OCI-LY1 (cell line): Measurements from ENCODE around the gene PCDHGB4.

Experiments
- H2AFZ ChIP-seq: fragments of 200-600 bp; sonication (generic), shearing (Covaris generic); 2 replicates; pipeline ENCODE4 v1.6.0; 2014; ENCODE audit warnings: antibody characterized with exemption, mild to moderate bottlenecking, low read length
- H3F3A ChIP-seq: fragments of 200-600 bp; sonication (generic), shearing (Covaris generic); 2 replicates; pipeline ENCODE4 v1.6.0; 2014; ENCODE audit warnings: mild to moderate bottlenecking, antibody characterized with exemption, low read length, moderate library complexity; ENCODE audit not compliant: insufficient read depth
- H3K27ac ChIP-seq: fragments of 200-600 bp; sonication (generic); 2 replicates; pipeline ENCODE4 v1.5.1; 2014; ENCODE audit warnings: low read length, mixed run types, mild to moderate bottlenecking, low read depth; ENCODE audit not compliant: poor library complexity, severe bottlenecking
- H3K27me3 ChIP-seq: fragments of 200-600 bp; sonication (generic); 2 replicates; pipeline ENCODE4 v1.6.0; 2014; ENCODE audit warnings: antibody characterized with exemption, mild to moderate bottlenecking, low read length, moderate library complexity; ENCODE audit not compliant: insufficient read depth
- H3K36me3 ChIP-seq: fragments of 200-600 bp; sonication (generic); 2 replicates; pipeline ENCODE4 v1.6.1; 2014; ENCODE audit warnings: mild to moderate bottlenecking, antibody characterized with exemption, low read length, moderate library complexity, mixed read lengths; ENCODE audit not compliant: insufficient read depth
- H3K4me1 ChIP-seq: fragments of 200-600 bp; sonication (generic); 2 replicates; pipeline ENCODE4 v1.5.1; 2014; ENCODE audit warnings: mild to moderate bottlenecking, low read length, moderate library complexity; ENCODE audit not compliant: insufficient read depth, severe bottlenecking
- H3K4me2 ChIP-seq: fragments of 200-600 bp; sonication (generic), shearing (Covaris generic); 2 replicates; pipeline ENCODE4 v1.6.1; 2014; ENCODE audit warnings: low read length
- H3K4me3 ChIP-seq: fragments of 200-600 bp; sonication (generic); 2 replicates; pipeline ENCODE4 v1.5.1; 2014; ENCODE audit warnings: low read length, low read depth, mild to moderate bottlenecking, mixed read lengths; ENCODE audit not compliant: poor library complexity, severe bottlenecking
- H3K79me2 ChIP-seq: fragments of 200-600 bp; shearing (Covaris generic); 2 replicates; pipeline ENCODE4 v1.6.1; 2016; ENCODE audit warnings: mixed run types, low read length, mixed read lengths; ENCODE audit not compliant: insufficient read depth
- H3K9ac ChIP-seq: fragments of 200-600 bp; sonication (generic), shearing (Covaris generic); 2 replicates; pipeline ENCODE4 v1.6.1; 2014; ENCODE audit warnings: mild to moderate bottlenecking, low read length, mixed read lengths
- H3K9me2 ChIP-seq: fragments of 200-600 bp; sonication (generic), shearing (Covaris generic); 2 replicates; pipeline ENCODE4 v1.6.1; 2014; ENCODE audit warnings: low read depth, mild to moderate bottlenecking, low read length, mixed read lengths
- H3K9me3 ChIP-seq: fragments of 200-600 bp; shearing (Covaris generic); 2 replicates; pipeline ENCODE4 v1.6.1; 2014; ENCODE audit warnings: low read length, mixed read lengths
- H4K20me1 ChIP-seq: fragments of 200-600 bp; sonication (generic), shearing (Covaris generic); 2 replicates; pipeline ENCODE4 v1.6.0; 2016; ENCODE audit warnings: mild to moderate bottlenecking, low read length; ENCODE audit not compliant: insufficient read depth
- EZH2 ChIP-seq: fragments of 200-600 bp; sonication (generic), shearing (Covaris generic); IDR thresholded peaks from 2 replicates; pipeline ENCODE4 v1.8.0; 2017; ENCODE audit warnings: borderline replicate concordance, mixed run types, mild to moderate bottlenecking, antibody characterized with exemption, low read length, moderate library complexity, mixed read lengths
- TF ChIP-seq, protein P1 (sequence below): fragments of 200-600 bp; sonication (generic), shearing (Covaris generic); IDR thresholded peaks from 2 replicates; pipeline ENCODE4 v1.5.1; 2017; ENCODE audit warnings: mild to moderate bottlenecking, antibody characterized with exemption, low read length, moderate library complexity, mixed read lengths

PCDHGB4 gene

GRCh38 chr5:141382469-141383294 lies 4.8 kb upstream of the PCDHGB4 start, which contains the start of gene PCDHGA7:
TSS of gene PCDHGA7 (plus strand) at chr5:141382742. CDS start at chr5:141382900, 158 bp downstream.
- no peak for TF ChIP-seq EZH2
- TF ChIP-seq, protein P1, sequence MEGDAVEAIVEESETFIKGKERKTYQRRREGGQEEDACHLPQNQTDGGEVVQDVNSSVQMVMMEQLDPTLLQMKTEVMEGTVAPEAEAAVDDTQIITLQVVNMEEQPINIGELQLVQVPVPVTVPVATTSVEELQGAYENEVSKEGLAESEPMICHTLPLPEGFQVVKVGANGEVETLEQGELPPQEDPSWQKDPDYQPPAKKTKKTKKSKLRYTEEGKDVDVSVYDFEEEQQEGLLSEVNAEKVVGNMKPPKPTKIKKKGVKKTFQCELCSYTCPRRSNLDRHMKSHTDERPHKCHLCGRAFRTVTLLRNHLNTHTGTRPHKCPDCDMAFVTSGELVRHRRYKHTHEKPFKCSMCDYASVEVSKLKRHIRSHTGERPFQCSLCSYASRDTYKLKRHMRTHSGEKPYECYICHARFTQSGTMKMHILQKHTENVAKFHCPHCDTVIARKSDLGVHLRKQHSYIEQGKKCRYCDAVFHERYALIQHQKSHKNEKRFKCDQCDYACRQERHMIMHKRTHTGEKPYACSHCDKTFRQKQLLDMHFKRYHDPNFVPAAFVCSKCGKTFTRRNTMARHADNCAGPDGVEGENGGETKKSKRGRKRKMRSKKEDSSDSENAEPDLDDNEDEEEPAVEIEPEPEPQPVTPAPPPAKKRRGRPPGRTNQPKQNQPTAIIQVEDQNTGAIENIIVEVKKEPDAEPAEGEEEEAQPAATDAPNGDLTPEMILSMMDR: no peak
- H3K79me2 ChIP-seq: no peaks in the 10 kb centered on the region
- H3K27ac ChIP-seq: no peak within 1 kb of the TSS
- H3K4me3 ChIP-seq: no peak within 1 kb of the TSS
- H4K20me1 ChIP-seq: no peaks in the 10 kb centered on the region
- no peaks in the 10 kb centered on the region for H3K36me3 ChIP-seq
- H3K9ac ChIP-seq: no peak within 1 kb of the TSS
- no peaks in the 10 kb centered on the region for H3K4me1 ChIP-seq
- no peaks in the 10 kb centered on the region for H3K9me2 ChIP-seq
- no peaks in the 10 kb centered on the region for H3K27me3 ChIP-seq
- H3K4me2 ChIP-seq: no peak within 1 kb of the TSS
- H2AFZ ChIP-seq: no peak within 1 kb of the TSS
- peaks cover 9% of the 10 kb centered on the region for H3K9me3 ChIP-seq
- H3F3A ChIP-seq: no peaks in the 10 kb centered on the region

GRCh38 chr5:141383345-141383744 lies 4.2 kb upstream of the PCDHGB4 start:
- Histone ChIP-seq H3K9ac (no peak overlapping the region), H3K36me3 (no peaks in the 10 kb centered on the region), H4K20me1 (no peaks in the 10 kb centered on the region), H3F3A (no peaks in the 10 kb centered on the region), H3K27ac (no peak overlapping the region), H3K9me3 (peaks cover 9% of the 10 kb centered on the region), H3K79me2 (no peaks in the 10 kb centered on the region), H3K4me3 (no peak overlapping the region), H3K9me2 (no peaks in the 10 kb centered on the region), H3K4me2 (no peak overlapping the region), H3K4me1 (no peaks in the 10 kb centered on the region), H2AFZ (no peak overlapping the region), H3K27me3 (no peaks in the 10 kb centered on the region)
- no peak for TF ChIP-seq EZH2
- TF ChIP-seq, protein P1: no peak

DNA sequence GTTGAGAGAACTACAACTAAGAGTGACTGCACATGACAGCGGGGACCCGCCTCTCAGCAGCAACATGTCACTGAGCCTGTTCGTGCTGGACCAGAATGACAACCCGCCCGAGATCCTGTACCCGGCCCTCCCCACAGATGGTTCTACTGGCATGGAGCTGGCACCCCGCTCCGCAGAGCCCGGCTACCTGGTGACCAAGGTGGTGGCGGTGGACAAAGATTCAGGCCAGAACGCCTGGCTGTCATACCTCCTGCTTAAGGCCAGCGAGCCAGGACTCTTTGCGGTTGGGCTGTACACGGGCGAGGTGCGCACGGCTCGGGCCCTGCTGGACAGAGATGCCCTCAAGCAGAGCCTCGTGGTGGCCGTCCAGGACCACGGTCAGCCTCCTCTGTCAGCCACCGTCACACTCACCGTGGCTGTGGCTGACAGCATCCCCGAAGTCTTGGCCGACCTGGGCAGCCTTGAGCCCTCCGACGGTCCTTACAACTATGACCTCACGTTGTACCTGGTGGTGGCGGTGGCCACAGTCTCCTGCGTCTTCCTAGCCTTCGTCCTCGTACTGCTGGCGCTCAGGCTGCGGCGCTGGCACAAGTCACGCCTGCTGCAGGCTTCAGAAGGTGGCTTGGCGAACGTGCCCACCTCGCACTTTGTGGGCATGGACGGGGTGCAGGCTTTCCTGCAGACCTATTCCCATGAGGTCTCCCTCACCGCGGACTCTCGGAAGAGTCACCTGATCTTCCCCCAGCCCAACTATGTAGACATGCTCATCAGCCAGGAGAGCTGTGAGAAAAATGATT lies 2.8 kb upstream of the PCDHGB4 start:
- no peak overlapping the region for H3K9ac ChIP-seq
- no peaks in the 10 kb centered on the region for H4K20me1 ChIP-seq
- H3K4me2 ChIP-seq: no peak overlapping the region
- no peaks in the 10 kb centered on the region for H3F3A ChIP-seq
- no peak overlapping the region for H3K4me3 ChIP-seq
- H3K27ac ChIP-seq: no peak overlapping the region
- H3K4me1 ChIP-seq: no peaks in the 10 kb centered on the region
- TF ChIP-seq, protein P1: no peak
- no peak for TF ChIP-seq EZH2
- no peaks in the 10 kb centered on the region for H3K79me2 ChIP-seq
- no peaks in the 10 kb centered on the region for H3K27me3 ChIP-seq
- H3K9me2 ChIP-seq: no peaks in the 10 kb centered on the region
- peaks cover 12% of the 10 kb centered on the region for H3K9me3 ChIP-seq
- H2AFZ ChIP-seq: no peak overlapping the region
- H3K36me3 ChIP-seq: no peaks in the 10 kb centered on the region
